ENCODE results near the gene PPP1R37. TPM values are rescaled to one million over a fixed set of nuclear protein-coding genes. Genes with fewer than 3 reads are reported as not detected.
A peak's percentile ranks its signal among the peaks of the same experiment; 100 is the strongest.

PPP1R37 gene
- total and polyA plus RNA-seq, 2 of the 13 experiments (the other 11 are each of a cell fraction or from before 2014, with no cell fraction given), result 9.0 to 14.3 TPM

DNA sequence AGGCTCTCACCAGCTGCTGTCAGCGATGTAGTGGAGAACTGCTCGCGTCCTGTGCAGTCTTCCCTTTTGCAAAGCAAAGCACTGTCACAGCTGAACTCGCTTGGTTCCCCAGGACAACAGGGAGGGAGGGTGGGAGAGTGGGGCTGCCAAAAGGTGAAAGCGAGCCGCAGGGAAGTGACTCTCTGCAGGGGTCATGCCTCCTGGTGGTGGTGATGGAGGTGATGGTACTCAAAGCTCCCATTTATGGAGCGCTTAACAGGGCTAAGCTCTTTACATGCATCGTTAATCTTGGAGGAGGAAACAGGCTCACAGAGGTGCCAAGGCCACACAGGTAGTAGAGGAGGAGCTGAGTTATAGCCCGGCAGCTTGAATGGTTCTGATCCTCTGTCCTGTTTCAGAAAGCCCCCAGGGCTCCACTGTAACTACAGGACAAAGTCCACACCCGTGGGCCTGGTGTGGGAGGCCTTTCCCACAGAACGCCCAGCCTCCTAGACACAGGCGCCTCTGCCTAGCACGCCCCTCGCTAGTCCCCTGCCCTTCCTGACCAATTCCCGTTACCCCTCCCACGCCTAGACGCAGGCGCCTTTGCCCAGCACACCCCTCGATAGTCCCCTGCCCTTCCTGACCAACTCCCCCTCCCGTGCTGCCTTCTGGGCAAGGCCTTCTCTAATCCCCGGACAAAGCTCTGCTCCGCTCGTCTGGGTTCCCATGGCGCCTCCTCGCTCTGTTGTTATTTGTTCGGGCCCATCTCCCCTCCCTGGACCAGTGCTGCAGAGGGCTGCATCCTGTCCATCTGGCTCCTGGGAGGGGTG lies 10.7 kb downstream of the PPP1R37 start (continued):
- TF ChIP-seq FLYWCH1 (CRISPR knock-in tag; IDR thresholded peaks at IDR 0.05) (no peak), ZNF253 (CRISPR knock-in tag; IDR thresholded peaks at IDR 0.05; ENCODE audit: borderline replicate concordance) (0 out of 2 replicates have a peak, but pooled peaks have one; percentile 35), THAP11 (CRISPR knock-in tag; IDR thresholded peaks at IDR 0.05) (peak; percentile 39; the same call in 1 of the 2 replicates), ZNF547 (CRISPR knock-in tag; IDR thresholded peaks at IDR 0.05) (0 out of 2 replicates have a peak, but pooled peaks have one; percentile 45), NCOR1 (IDR thresholded peaks at IDR 0.05; ENCODE audit: borderline replicate concordance, low read length) (peak; percentile 54; the same call in 1 of the 2 replicates), NR2F6 (IDR thresholded peaks at IDR 0.05) (no peak), NR2F6 (CRISPR knock-in tag; IDR thresholded peaks at IDR 0.05) (no peak), ISL2 (CRISPR knock-in tag; IDR thresholded peaks at IDR 0.05) (peak; percentile 39; the same call in 1 of the 2 replicates), SRSF9 (IDR thresholded peaks at IDR 0.05; ENCODE audit: borderline replicate concordance, insufficient read depth, low read depth, low read length, poor library complexity, severe bottlenecking) (no peak), KMT2A (CRISPR knock-in tag; IDR thresholded peaks at IDR 0.05) (peak; percentile 64; the same call in 1 of the 2 replicates), TEF (CRISPR knock-in tag; IDR thresholded peaks at IDR 0.05) (no peak), ARNTL (CRISPR knock-in tag; IDR thresholded peaks at IDR 0.05) (0 out of 2 replicates have a peak, but pooled peaks have one; percentile 39), DMAP1 (CRISPR knock-in tag; IDR thresholded peaks at IDR 0.05) (no peak), ZNF710 (CRISPR knock-in tag; IDR thresholded peaks at IDR 0.05; ENCODE audit: borderline replicate concordance) (no peak), CBX2 (IDR thresholded peaks at IDR 0.05; ENCODE audit: low read depth, low read length) (no peak), CBX2 (CRISPR knock-in tag; IDR thresholded peaks at IDR 0.05; ENCODE audit: low read depth) (no peak), ZNF292 (CRISPR knock-in tag; IDR thresholded peaks at IDR 0.05; ENCODE audit: borderline replicate concordance, low read depth) (peak; percentile 76; the same call in 1 of the 2 replicates), RBAK (CRISPR knock-in tag; IDR thresholded peaks at IDR 0.05) (0 out of 2 replicates have a peak, but pooled peaks have one; percentile 33), PHF8 (CRISPR knock-in tag; IDR thresholded peaks at IDR 0.05) (peak; percentile 22; the same call in 1 of the 2 replicates), HDAC2 (CRISPR knock-in tag; IDR thresholded peaks at IDR 0.05) (peak; percentile 77), RFX1 (IDR thresholded peaks at IDR 0.05) (no peak), HDAC6 (IDR thresholded peaks at IDR 0.05; ENCODE audit: low read depth, low read length) (no peak), POGZ (CRISPR knock-in tag; IDR thresholded peaks at IDR 0.05) (0 out of 2 replicates have a peak, but pooled peaks have one; percentile 30), ZBTB7B (CRISPR knock-in tag; IDR thresholded peaks at IDR 0.05) (peak; percentile 89)
- TF ChIP-seq, protein P1, sequence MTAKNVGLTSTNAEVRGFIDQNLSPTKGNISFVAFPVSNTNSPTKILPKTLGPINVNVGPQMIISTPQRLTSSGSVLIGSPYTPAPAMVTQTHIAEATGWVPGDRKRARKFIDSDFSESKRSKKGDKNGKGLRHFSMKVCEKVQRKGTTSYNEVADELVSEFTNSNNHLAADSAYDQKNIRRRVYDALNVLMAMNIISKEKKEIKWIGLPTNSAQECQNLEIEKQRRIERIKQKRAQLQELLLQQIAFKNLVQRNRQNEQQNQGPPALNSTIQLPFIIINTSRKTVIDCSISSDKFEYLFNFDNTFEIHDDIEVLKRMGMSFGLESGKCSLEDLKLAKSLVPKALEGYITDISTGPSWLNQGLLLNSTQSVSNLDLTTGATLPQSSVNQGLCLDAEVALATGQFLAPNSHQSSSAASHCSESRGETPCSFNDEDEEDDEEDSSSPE (CRISPR knock-in tag; IDR thresholded peaks at IDR 0.05), result no peak

All from HepG2 (cell line).